Measurements from ENCODE around the gene SPAG5.

DNA sequence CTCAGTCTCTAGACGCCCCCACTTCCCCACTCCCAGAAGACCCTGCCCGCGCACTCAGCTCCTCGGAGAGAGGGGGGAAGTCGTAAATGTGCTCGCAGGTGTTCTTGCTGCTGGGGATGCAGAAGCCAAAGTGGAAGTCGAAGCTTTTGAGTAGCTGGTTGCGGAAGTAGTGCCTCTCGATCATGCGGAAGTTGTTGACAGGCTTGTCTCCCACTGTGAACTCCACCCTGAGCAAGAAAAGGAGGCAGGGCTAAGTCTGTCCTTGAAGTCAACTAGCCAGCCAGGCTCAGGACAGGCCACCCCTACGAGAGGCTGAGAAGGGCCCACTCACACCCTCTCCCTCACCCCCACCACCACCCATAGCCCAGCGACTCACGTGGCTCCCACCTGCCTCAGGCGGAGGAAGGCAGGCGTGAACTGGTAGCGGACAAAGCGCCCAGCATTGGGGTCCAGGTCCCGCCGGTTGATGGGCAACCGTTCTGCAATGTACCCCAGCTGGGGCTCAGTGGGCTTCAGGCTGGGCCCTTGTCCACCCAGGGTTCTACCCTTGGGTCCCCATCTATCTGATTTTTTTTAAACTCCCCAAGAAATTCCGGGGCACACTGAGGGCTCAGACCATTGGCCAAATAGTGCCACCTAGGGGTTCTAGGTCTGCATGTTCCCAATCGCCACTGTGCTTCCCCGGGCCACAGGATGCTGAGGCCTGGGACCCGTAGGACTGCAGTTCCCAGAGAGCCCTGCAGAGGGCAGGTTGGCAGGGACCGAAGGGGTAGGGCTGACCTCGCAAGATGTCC is 51.0 kb downstream of the SPAG5 start:
- TF ChIP-seq POLR2AphosphoS5 (IDR thresholded peaks at IDR 0.05; ENCODE audit: low read depth), result peak; percentile 51
- TF ChIP-seq, protein P1, sequence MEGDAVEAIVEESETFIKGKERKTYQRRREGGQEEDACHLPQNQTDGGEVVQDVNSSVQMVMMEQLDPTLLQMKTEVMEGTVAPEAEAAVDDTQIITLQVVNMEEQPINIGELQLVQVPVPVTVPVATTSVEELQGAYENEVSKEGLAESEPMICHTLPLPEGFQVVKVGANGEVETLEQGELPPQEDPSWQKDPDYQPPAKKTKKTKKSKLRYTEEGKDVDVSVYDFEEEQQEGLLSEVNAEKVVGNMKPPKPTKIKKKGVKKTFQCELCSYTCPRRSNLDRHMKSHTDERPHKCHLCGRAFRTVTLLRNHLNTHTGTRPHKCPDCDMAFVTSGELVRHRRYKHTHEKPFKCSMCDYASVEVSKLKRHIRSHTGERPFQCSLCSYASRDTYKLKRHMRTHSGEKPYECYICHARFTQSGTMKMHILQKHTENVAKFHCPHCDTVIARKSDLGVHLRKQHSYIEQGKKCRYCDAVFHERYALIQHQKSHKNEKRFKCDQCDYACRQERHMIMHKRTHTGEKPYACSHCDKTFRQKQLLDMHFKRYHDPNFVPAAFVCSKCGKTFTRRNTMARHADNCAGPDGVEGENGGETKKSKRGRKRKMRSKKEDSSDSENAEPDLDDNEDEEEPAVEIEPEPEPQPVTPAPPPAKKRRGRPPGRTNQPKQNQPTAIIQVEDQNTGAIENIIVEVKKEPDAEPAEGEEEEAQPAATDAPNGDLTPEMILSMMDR (IDR thresholded peaks at IDR 0.05; ENCODE audit: insufficient read depth, low read length), result peak; percentile 91
- TF ChIP-seq, protein P2, sequence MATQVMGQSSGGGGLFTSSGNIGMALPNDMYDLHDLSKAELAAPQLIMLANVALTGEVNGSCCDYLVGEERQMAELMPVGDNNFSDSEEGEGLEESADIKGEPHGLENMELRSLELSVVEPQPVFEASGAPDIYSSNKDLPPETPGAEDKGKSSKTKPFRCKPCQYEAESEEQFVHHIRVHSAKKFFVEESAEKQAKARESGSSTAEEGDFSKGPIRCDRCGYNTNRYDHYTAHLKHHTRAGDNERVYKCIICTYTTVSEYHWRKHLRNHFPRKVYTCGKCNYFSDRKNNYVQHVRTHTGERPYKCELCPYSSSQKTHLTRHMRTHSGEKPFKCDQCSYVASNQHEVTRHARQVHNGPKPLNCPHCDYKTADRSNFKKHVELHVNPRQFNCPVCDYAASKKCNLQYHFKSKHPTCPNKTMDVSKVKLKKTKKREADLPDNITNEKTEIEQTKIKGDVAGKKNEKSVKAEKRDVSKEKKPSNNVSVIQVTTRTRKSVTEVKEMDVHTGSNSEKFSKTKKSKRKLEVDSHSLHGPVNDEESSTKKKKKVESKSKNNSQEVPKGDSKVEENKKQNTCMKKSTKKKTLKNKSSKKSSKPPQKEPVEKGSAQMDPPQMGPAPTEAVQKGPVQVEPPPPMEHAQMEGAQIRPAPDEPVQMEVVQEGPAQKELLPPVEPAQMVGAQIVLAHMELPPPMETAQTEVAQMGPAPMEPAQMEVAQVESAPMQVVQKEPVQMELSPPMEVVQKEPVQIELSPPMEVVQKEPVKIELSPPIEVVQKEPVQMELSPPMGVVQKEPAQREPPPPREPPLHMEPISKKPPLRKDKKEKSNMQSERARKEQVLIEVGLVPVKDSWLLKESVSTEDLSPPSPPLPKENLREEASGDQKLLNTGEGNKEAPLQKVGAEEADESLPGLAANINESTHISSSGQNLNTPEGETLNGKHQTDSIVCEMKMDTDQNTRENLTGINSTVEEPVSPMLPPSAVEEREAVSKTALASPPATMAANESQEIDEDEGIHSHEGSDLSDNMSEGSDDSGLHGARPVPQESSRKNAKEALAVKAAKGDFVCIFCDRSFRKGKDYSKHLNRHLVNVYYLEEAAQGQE (IDR thresholded peaks at IDR 0.05; ENCODE audit: insufficient replicate concordance, low read depth), result peak; percentile 45
- peak; percentile 58; the same call in 1 of the 2 replicates for TF ChIP-seq GABPA (IDR thresholded peaks at IDR 0.05; ENCODE audit: low read depth)
- peak; percentile 63; the same call in 1 of the 2 replicates for TF ChIP-seq SPI1 (IDR thresholded peaks at IDR 0.05; ENCODE audit: borderline replicate concordance, low read depth)

All from HL-60 (cell line).